A673 (cell line): ENCODE results near the gene PIGS. TPM values are rescaled to one million over a fixed set of nuclear protein-coding genes. Genes with fewer than 3 reads are reported as not detected.

Experiments used
- BruUV-seq: library from RNA; stranded (reverse); fragments of 400-500 nt; replicated peaks from 2 replicates; lab custom pipeline; 2021; lab: Mats Ljungman, UMichigan
- CTCF ChIA-PET: fragments of 300-600 bp; sonication (Branson Sonifier 250); formaldehyde crosslinking; loops from one replicate; lab custom pipeline; 2022; ENCODE audit warnings: antibody characterized with exemption; lab: Charles Lee
- POLR2A ChIA-PET: fragments of 300-600 bp; sonication (Branson Sonifier 250); formaldehyde crosslinking; loops from one replicate; lab custom pipeline; 2022; ENCODE audit warnings: antibody characterized with exemption; ENCODE audit not compliant: low non-redundant PET; lab: Charles Lee
- DNase-seq: peaks from one replicate; pipeline ENCODE4 v3.0.0-alpha.2; 2015; ENCODE audit warnings: low spot score
- H3K27ac ChIP-seq: fragments of 200-600 bp; sonication (generic); 2 replicates; pipeline ENCODE4 v1.5.1; 2016; ENCODE audit warnings: mixed run types, low read depth, mild to moderate bottlenecking, mixed read lengths, antibody characterized with exemption, low read length; ENCODE audit not compliant: poor library complexity, severe bottlenecking
- H3K27me3 ChIP-seq: fragments of 200-600 bp; sonication (generic); replicated peaks from 2 replicates; pipeline ENCODE4 v1.6.1; 2017; ENCODE audit warnings: mixed run types, low read depth, mild to moderate bottlenecking, mixed read lengths, antibody characterized with exemption, low read length; ENCODE audit not compliant: insufficient read depth, poor library complexity
- H3K36me3 ChIP-seq: fragments of 200-600 bp; sonication (generic); 2 replicates; pipeline ENCODE4 v1.6.1; 2016; ENCODE audit warnings: mixed run types, mild to moderate bottlenecking, mixed read lengths, antibody characterized with exemption, low read length; ENCODE audit not compliant: insufficient read depth, poor library complexity, severe bottlenecking
- H3K4me1 ChIP-seq: fragments of 200-600 bp; sonication (generic); 2 replicates; pipeline ENCODE4 v1.6.1; 2017; ENCODE audit warnings: mixed run types, mild to moderate bottlenecking, mixed read lengths, antibody characterized with exemption, low read length; ENCODE audit not compliant: insufficient read depth, poor library complexity, severe bottlenecking
- H3K4me3 ChIP-seq: fragments of 200-600 bp; sonication (generic); 2 replicates; pipeline ENCODE4 v1.5.1; 2016; ENCODE audit warnings: low read depth, mixed run types, mild to moderate bottlenecking, mixed read lengths, low read length; ENCODE audit not compliant: poor library complexity, severe bottlenecking
- H3K9me3 ChIP-seq: fragments of 200-600 bp; sonication (generic); 2 replicates; pipeline ENCODE4 v1.6.1; 2016; ENCODE audit warnings: mixed run types, low read depth, mild to moderate bottlenecking, mixed read lengths, antibody characterized with exemption, low read length; ENCODE audit not compliant: poor library complexity, severe bottlenecking
- CTCF ChIP-seq: fragments of 300-800, 200-600 bp; sonication (generic); conservative IDR thresholded peaks from 2 replicates; pipeline ENCODE4 v1.5.1; 2017; ENCODE audit warnings: low read depth, mild to moderate bottlenecking, antibody characterized with exemption, low read length, moderate library complexity, mixed read lengths
- EZH2 ChIP-seq: fragments of 200-600 bp; sonication (generic); IDR thresholded peaks from 2 replicates; pipeline ENCODE4 v1.6.1; 2017; ENCODE audit warnings: borderline replicate concordance, low read depth, mild to moderate bottlenecking, mixed read lengths, antibody characterized with exemption, low read length; ENCODE audit not compliant: poor library complexity, severe bottlenecking
- intact Hi-C: fragments of 100-400 bp; cut with micrococcal nuclease; formaldehyde crosslinking; loops from one replicate; pipeline ENCODE4 v1.10.0; 2022; ENCODE audit not compliant: unreplicated experiment
- total RNA-seq: library from RNA; stranded (reverse); gene quantifications from 2 replicates; pipeline ENCODE4 v1.2.3, GENCODE V29; 2021

Gene PIGS
- total RNA-seq, 1 experiment from 2014 or later: 51.6 TPM

- ChIA-PET POLR2A (no interaction called here), CTCF (no interaction called here)
Observed at GRCh38 chr17:28527859-28528258, 43.5 kb downstream of the PIGS start.

GRCh38 chr17:28527181-28527681 lies 44.1 kb downstream of the PIGS start:
- Histone ChIP-seq H3K9me3 (no peaks in the 10 kb centered on the region), H3K27ac (no peak overlapping the region), H3K27me3 (peaks cover 5% of the 10 kb centered on the region), H3K4me3 (no peak overlapping the region), H3K36me3 (no peaks in the 10 kb centered on the region), H3K4me1 (no peaks in the 10 kb centered on the region)
- no peak for TF ChIP-seq EZH2
- TF ChIP-seq CTCF: no peak
- no peak for DNase-seq
- intact Hi-C loops: no loop called here
- BruUV-seq: no TSS peak
- CTCF ChIA-PET: no interaction called here
- POLR2A ChIA-PET: no interaction called here

More at GRCh38 chr17:28527859-28528258, 43.5 kb downstream of the PIGS start:
- TF ChIP-seq CTCF (no peak), EZH2 (no peak)
- no peak overlapping the region for H3K27ac ChIP-seq
- H3K4me1 ChIP-seq: no peaks in the 10 kb centered on the region
- no TSS peak for BruUV-seq
- intact Hi-C loops: no loop called here
- no peaks in the 10 kb centered on the region for H3K9me3 ChIP-seq
- no peaks in the 10 kb centered on the region for H3K36me3 ChIP-seq
- no peak for DNase-seq
- H3K27me3 ChIP-seq: peaks cover 5% of the 10 kb centered on the region
- no peak overlapping the region for H3K4me3 ChIP-seq

GRCh38 chr17:28526381-28526780 lies 44.9 kb downstream of the PIGS start:
- Histone ChIP-seq H3K27ac (no peak overlapping the region), H3K9me3 (no peaks in the 10 kb centered on the region), H3K36me3 (no peaks in the 10 kb centered on the region), H3K27me3 (peaks cover 5% of the 10 kb centered on the region), H3K4me3 (no peak overlapping the region), H3K4me1 (no peaks in the 10 kb centered on the region)
- ChIA-PET POLR2A (no interaction called here), CTCF (no interaction called here)
- no peak for DNase-seq
- TF ChIP-seq EZH2 (no peak), CTCF (no peak)
- no TSS peak for BruUV-seq
- intact Hi-C loops: no loop called here
